H1 (cell line): ENCODE results near the gene KLRF1. TPM values are rescaled to one million over a fixed set of nuclear protein-coding genes. Genes with fewer than 3 reads are reported as not detected.

ENCODE experiments used
- CTCF ChIA-PET: fragments of 300-600 bp; sonication (Branson Sonifier 250); formaldehyde crosslinking; loops from one replicate; lab custom pipeline; 2021; ENCODE audit not compliant: partially characterized antibody; lab: Charles Lee
- POLR2A ChIA-PET: fragments of 300-600 bp; sonication (Branson Sonifier 250); formaldehyde crosslinking; loops from one replicate; lab custom pipeline; 2021; ENCODE audit warnings: inconsistent platforms; ENCODE audit not compliant: partially characterized antibody; lab: Charles Lee
- DNase-seq, 2 experiments: peaks; one replicate each; pipeline versions ENCODE4 v3.0.0 to v3.0.0-alpha.2; 2010 to 2022; ENCODE audit warnings: low spot score in 2 of 2, low read depth in 1 of 2, mixed read lengths in 1 of 2
- FAIRE-seq: peaks from 2 replicates; lab custom pipeline; 2011; peaks lifted over from hg19 to GRCh38; lab: Jason Lieb, UNC
- H2AFZ ChIP-seq: 2 replicates; pipeline ENCODE4 v1.8.1; 2012; ENCODE audit warnings: low read length, inconsistent platforms
- H2AK5ac ChIP-seq: 2 replicates; pipeline ENCODE4 v1.6.1; 2013; ENCODE audit warnings: low read depth, low read length
- H2BK120ac ChIP-seq: replicated peaks from 2 replicates; pipeline ENCODE3; 2013; ENCODE audit warnings: low read depth, low read length, inconsistent platforms
- H2BK12ac ChIP-seq: 2 replicates; pipeline ENCODE4 v1.6.1; 2013; ENCODE audit warnings: low read depth, low read length
- H2BK15ac ChIP-seq: 2 replicates; pipeline ENCODE4 v1.6.1; 2013; ENCODE audit warnings: low read length
- H2BK20ac ChIP-seq: 2 replicates; pipeline ENCODE4 v1.6.1; 2013; ENCODE audit warnings: low read length
- H2BK5ac ChIP-seq: 2 replicates; pipeline ENCODE4 v1.6.1; 2013; ENCODE audit warnings: low read depth, low read length
- H3K14ac ChIP-seq: 2 replicates; pipeline ENCODE4 v1.6.1; 2013; ENCODE audit warnings: inconsistent platforms; ENCODE audit not compliant: insufficient read length
- H3K18ac ChIP-seq: 2 replicates; pipeline ENCODE4 v1.6.1; 2013; ENCODE audit warnings: low read length; ENCODE audit errors: extremely low read depth
- H3K23ac ChIP-seq: 2 replicates; pipeline ENCODE4 v1.6.1; 2013; ENCODE audit warnings: inconsistent platforms; ENCODE audit not compliant: insufficient read length
- H3K23me2 ChIP-seq: 2 replicates; pipeline ENCODE4 v1.6.1; 2013; ENCODE audit warnings: low read depth, low read length
- H3K27ac ChIP-seq: 2 replicates; pipeline ENCODE4 v1.6.1; 2011; ENCODE audit warnings: low read depth, low read length, inconsistent platforms
- H3K27me3 ChIP-seq, 4 experiments: replicated peaks in 1 of 4; 1 replicate in 1 of 4; 2 replicates in 3 of 4; pipeline versions ENCODE4 v1.6.1 to v1.8.1; 2011 to 2013; ENCODE audit warnings: low read length in 3 of 4, mild to moderate bottlenecking in 3 of 4, inconsistent platforms in 2 of 4, mixed read lengths in 2 of 4, moderate library complexity in 1 of 4; ENCODE audit not compliant: control insufficient read depth in 3 of 4, insufficient read depth in 3 of 4; ENCODE audit errors: extremely low read depth in 1 of 4
- H3K36me3 ChIP-seq, 4 experiments: 2 replicates each; pipeline versions ENCODE4 v1.6.1 to v1.8.1; 2011 to 2013; ENCODE audit warnings: mild to moderate bottlenecking in 4 of 4, low read length in 3 of 4, moderate library complexity in 2 of 4, control low read depth in 1 of 4, inconsistent platforms in 1 of 4; ENCODE audit not compliant: insufficient read depth in 4 of 4, control insufficient read depth in 2 of 4
- H3K4ac ChIP-seq: replicated peaks from 2 replicates; pipeline ENCODE3; 2013; ENCODE audit warnings: low read length, low read depth, mixed read lengths, inconsistent platforms; ENCODE audit not compliant: insufficient read length
- H3K4me1 ChIP-seq, 4 experiments: replicated peaks in 1 of 4; 1 replicate in 1 of 4; 2 replicates in 3 of 4; pipeline versions ENCODE4 v1.6.1 to v1.8.1; 2011 to 2013; ENCODE audit warnings: low read length in 3 of 4, inconsistent platforms in 2 of 4, mixed read lengths in 1 of 4; ENCODE audit not compliant: insufficient read depth in 4 of 4, control insufficient read depth in 3 of 4
- H3K4me2 ChIP-seq, 2 experiments: 2 replicates each; pipeline versions ENCODE4 v1.6.1 to v1.8.1; 2011 to 2013; ENCODE audit warnings: low read depth in 2 of 2, low read length in 2 of 2, control low read depth in 1 of 2, inconsistent platforms in 1 of 2, mild to moderate bottlenecking in 1 of 2; ENCODE audit not compliant: insufficient read depth in 1 of 2
- H3K4me3 ChIP-seq, 4 experiments: fragments of 200-600, 300-600 bp in 1 of 4; sonication (generic), shearing (Covaris generic), sonication (Bioruptor Twin) in 1 of 4; 2 replicates each; pipeline versions ENCODE4 v1.5.1 to v1.8.1; 2011 to 2016; ENCODE audit warnings: low read length in 4 of 4, low read depth in 3 of 4, control low read depth in 2 of 4, inconsistent platforms in 2 of 4, mild to moderate bottlenecking in 2 of 4, mixed read lengths in 1 of 4, moderate library complexity in 1 of 4; ENCODE audit not compliant: insufficient read depth in 2 of 4; ENCODE audit errors: extremely low read depth in 1 of 4
- H3K56ac ChIP-seq: replicated peaks from 2 replicates; pipeline ENCODE3; 2013; ENCODE audit warnings: low read depth, mild to moderate bottlenecking, mixed read lengths, low read length, inconsistent platforms; ENCODE audit not compliant: insufficient read length
- H3K79me1 ChIP-seq: 2 replicates; pipeline ENCODE4 v1.6.1; 2013; ENCODE audit warnings: low read depth, low read length, control low read depth
- H3K79me2 ChIP-seq, 2 experiments: 2 replicates each; pipeline versions ENCODE4 v1.6.1 to v1.8.1; 2012 to 2013; ENCODE audit warnings: low read length in 2 of 2, mild to moderate bottlenecking in 2 of 2, inconsistent platforms in 1 of 2; ENCODE audit not compliant: insufficient read depth in 2 of 2, control insufficient read depth in 1 of 2
- H3K9ac ChIP-seq, 4 experiments: replicated peaks in 1 of 4; 1 replicate in 1 of 4; 2 replicates in 3 of 4; pipeline versions ENCODE4 v1.6.1 to v1.8.1; 2011 to 2013; ENCODE audit warnings: low read depth in 3 of 4, low read length in 3 of 4, control low read depth in 2 of 4, mild to moderate bottlenecking in 2 of 4, moderate library complexity in 2 of 4, inconsistent platforms in 1 of 4; ENCODE audit errors: extremely low read depth in 1 of 4
- H3K9me3 ChIP-seq, 2 experiments: 2 replicates each; pipeline versions ENCODE4 v1.6.1 to v1.8.1; 2012 to 2013; ENCODE audit warnings: mild to moderate bottlenecking in 2 of 2, moderate library complexity in 2 of 2, control low read depth in 1 of 2, inconsistent platforms in 1 of 2, low read depth in 1 of 2, low read length in 1 of 2, mixed read lengths in 1 of 2; ENCODE audit not compliant: insufficient read depth in 2 of 2
- H4K20me1 ChIP-seq, 2 experiments: replicated peaks in 1 of 2; 2 replicates each; pipeline versions ENCODE3 to v1.8.1; 2011 to 2013; ENCODE audit warnings: inconsistent platforms in 2 of 2, low read length in 2 of 2, mild to moderate bottlenecking in 1 of 2; ENCODE audit not compliant: insufficient read depth in 2 of 2, control insufficient read depth in 1 of 2
- H4K5ac ChIP-seq: 2 replicates; pipeline ENCODE4 v1.6.1; 2013; ENCODE audit warnings: low read length, low read depth, mixed read lengths, inconsistent platforms; ENCODE audit not compliant: insufficient read length
- H4K8ac ChIP-seq: 2 replicates; pipeline ENCODE4 v1.8.0; 2013; ENCODE audit warnings: mild to moderate bottlenecking, moderate library complexity, low read length, inconsistent platforms; ENCODE audit not compliant: insufficient read depth; ENCODE audit errors: extremely low read depth
- H4K91ac ChIP-seq: replicated peaks from 2 replicates; pipeline ENCODE3; 2013; ENCODE audit warnings: low read length, mixed read lengths, inconsistent platforms; ENCODE audit not compliant: insufficient read length
- BRCA1 ChIP-seq: IDR thresholded peaks from 2 replicates; pipeline ENCODE4 v1.6.1; 2012; ENCODE audit warnings: low read depth, low read length, improper control_type of control experiment
- CBX5 ChIP-seq: fragments of 300-800, 300-1000 bp; sonication (generic); IDR thresholded peaks from 2 replicates; pipeline ENCODE4 v1.7.1; 2016; ENCODE audit warnings: antibody characterized with exemption, low read length, low read depth
- CBX8 ChIP-seq: fragments of 300-800, 300-1000 bp; sonication (generic); IDR thresholded peaks from 2 replicates; pipeline ENCODE4 v1.7.1; 2016; ENCODE audit warnings: low read depth, low read length, borderline replicate concordance
- EP300 ChIP-seq, 2 experiments: IDR thresholded peaks; 1 replicate in 1 of 2; 2 replicates in 1 of 2; pipeline ENCODE4 v1.6.1; 2011 to 2012; ENCODE audit warnings: low read depth in 2 of 2, low read length in 2 of 2, mild to moderate bottlenecking in 2 of 2, borderline replicate concordance in 1 of 2, inconsistent platforms in 1 of 2, moderate library complexity in 1 of 2
- GABPA ChIP-seq: IDR thresholded peaks from 2 replicates; pipeline ENCODE4 v1.6.1; 2011; ENCODE audit warnings: mild to moderate bottlenecking, low read length, moderate library complexity, borderline replicate concordance; ENCODE audit not compliant: insufficient read depth
- TAF1 ChIP-seq: IDR thresholded peaks from 2 replicates; pipeline ENCODE4 v1.6.1; 2011; ENCODE audit warnings: mild to moderate bottlenecking, low read depth, low read length
- WGBS, 2 experiments: shearing (Covaris generic) in 1 of 2; methylation state at CpG; one replicate each; pipeline versions ENCODE4 v1.1.6 to v1.1.7; 2013 to 2015; ENCODE audit warnings: low lambda C conversion rate in 2 of 2, mixed read lengths in 2 of 2, inconsistent platforms in 1 of 2, low coverage in 1 of 2, missing lambda C conversion rate in 1 of 2; ENCODE audit not compliant: insufficient replicate concordance in 2 of 2, insufficient coverage in 1 of 2, insufficient read length in 1 of 2; ENCODE audit errors: extremely low coverage in 1 of 2, missing lambda C conversion rate in 1 of 2; 5-methylcytosine and 5-hydroxymethylcytosine counted together
- polyA plus RNA-seq, 7 experiments: library from polyadenylated mRNA; depleted of rRNA in 3 of 7; stranded (reverse) in 5 of 7; unstranded in 2 of 7; fragments of >200 nt in 5 of 7; fragments of 200-250 nt in 2 of 7; gene quantifications; 1 replicate in 5 of 7; 2 replicates in 1 of 7; 4 replicates in 1 of 7; pipeline versions ENCODE4 v1.2.1 to v1.2.3, GENCODE V29; 2011 to 2013; ENCODE audit warnings: missing spikeins in 2 of 7, mixed read lengths in 2 of 7
- total RNA-seq: library from RNA; stranded (reverse); fragmentation: NEBNext Ultra II Directional; extraction: Animal tissue kit (Norgen Biotek cat#: 25700); gene quantifications from 2 replicates; pipeline ENCODE4 v1.2.1, GENCODE V29; 2021
- TF ChIP-seq, protein P1 (sequence below): IDR thresholded peaks from 2 replicates; pipeline ENCODE4 v1.6.1; 2011; ENCODE audit warnings: low read length, improper control_type of control experiment

The KLRF1 gene
- total and polyA plus RNA-seq, 2 of the 8 experiments (the other 6 are each of a cell fraction or from before 2014, with no cell fraction given): not detected

- Histone ChIP-seq H3K23ac (no peak overlapping the region), H3K79me2 (no peaks in the 10 kb centered on the region), H2BK15ac (no peak overlapping the region), H3K9ac (no peak overlapping the region), H3K4me2 (no peak overlapping the region), H4K91ac (no peak overlapping the region), H2BK5ac (no peak overlapping the region), H3K4ac (no peak overlapping the region), H2BK120ac (no peak overlapping the region), H3K23me2 (no peaks in the 10 kb centered on the region), H3K79me1 (no peaks in the 10 kb centered on the region), H4K5ac (no peak overlapping the region), H3K27me3 (no peaks in the 10 kb centered on the region), H2AK5ac (no peak overlapping the region), H2BK20ac (no peak overlapping the region), H3K14ac (no peak overlapping the region), H2BK12ac (no peak overlapping the region), H3K4me1 (no peaks in the 10 kb centered on the region), H3K36me3 (no peaks in the 10 kb centered on the region), H4K8ac (no peak overlapping the region), H3K9me3 (no peaks in the 10 kb centered on the region), H3K56ac (no peak overlapping the region), H4K20me1 (no peaks in the 10 kb centered on the region), H3K27ac (no peak overlapping the region), H2AFZ (peak overlapping the region; percentile 40; the same call in 1 of the 2 replicates), H3K18ac (no peak overlapping the region), H3K4me3 (no peak overlapping the region)
- POLR2A ChIA-PET: interaction anchor here (1.1 kb wide), 1 partner anchor 40 kb away, joined by 3 read pairs; no protein-coding TSS in a partner anchor
- no peak for FAIRE-seq
- TF ChIP-seq GABPA (no peak), BRCA1 (no peak), CBX8 (no peak), EP300 (IDR thresholded peaks at IDR 0.05; ENCODE audit: borderline replicate concordance in 1 of 2, low read depth in 2 of 2, low read length in 2 of 2) (no peak), TAF1 (no peak), CBX5 (no peak)
- TF ChIP-seq, protein P1, sequence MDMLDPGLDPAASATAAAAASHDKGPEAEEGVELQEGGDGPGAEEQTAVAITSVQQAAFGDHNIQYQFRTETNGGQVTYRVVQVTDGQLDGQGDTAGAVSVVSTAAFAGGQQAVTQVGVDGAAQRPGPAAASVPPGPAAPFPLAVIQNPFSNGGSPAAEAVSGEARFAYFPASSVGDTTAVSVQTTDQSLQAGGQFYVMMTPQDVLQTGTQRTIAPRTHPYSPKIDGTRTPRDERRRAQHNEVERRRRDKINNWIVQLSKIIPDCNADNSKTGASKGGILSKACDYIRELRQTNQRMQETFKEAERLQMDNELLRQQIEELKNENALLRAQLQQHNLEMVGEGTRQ: no peak
- WGBS, 2 experiments: 95% methylated on average over 1 of the region's 1 CpG; no CpG with 5 or more reads in 1 of the 2 experiments
- no peak for DNase-seq
- CTCF ChIA-PET: interaction anchor here (2.2 to 2.3 kb wide), 2 partner anchors 42 to 105 kb away, joined by 6 to 8 read pairs; no protein-coding TSS in a partner anchor
Observed at GRCh38 chr12:9856151-9856550, 28.9 kb downstream of the KLRF1 start.
